Stimulated activated CD8-positive, alpha-beta memory T cell treated with anti-CD3 and anti-CD28 coated beads, Interleukin-7, amount 100 ng/mL, for 1 hour (primary cell): Measurements from ENCODE around the gene KRT37.
"Not testable (repeated sequence)": the region's sequence is repeated elsewhere in the genome, so short reads cannot be mapped to it uniquely, and the experiment has no call there.

Source experiments
- DNase-seq, 2 donors: peaks; one replicate each; pipeline ENCODE4 v3.0.0-alpha.2; 2020; ENCODE audit warnings: low read depth in 2 of 2

Gene KRT37

DNA sequence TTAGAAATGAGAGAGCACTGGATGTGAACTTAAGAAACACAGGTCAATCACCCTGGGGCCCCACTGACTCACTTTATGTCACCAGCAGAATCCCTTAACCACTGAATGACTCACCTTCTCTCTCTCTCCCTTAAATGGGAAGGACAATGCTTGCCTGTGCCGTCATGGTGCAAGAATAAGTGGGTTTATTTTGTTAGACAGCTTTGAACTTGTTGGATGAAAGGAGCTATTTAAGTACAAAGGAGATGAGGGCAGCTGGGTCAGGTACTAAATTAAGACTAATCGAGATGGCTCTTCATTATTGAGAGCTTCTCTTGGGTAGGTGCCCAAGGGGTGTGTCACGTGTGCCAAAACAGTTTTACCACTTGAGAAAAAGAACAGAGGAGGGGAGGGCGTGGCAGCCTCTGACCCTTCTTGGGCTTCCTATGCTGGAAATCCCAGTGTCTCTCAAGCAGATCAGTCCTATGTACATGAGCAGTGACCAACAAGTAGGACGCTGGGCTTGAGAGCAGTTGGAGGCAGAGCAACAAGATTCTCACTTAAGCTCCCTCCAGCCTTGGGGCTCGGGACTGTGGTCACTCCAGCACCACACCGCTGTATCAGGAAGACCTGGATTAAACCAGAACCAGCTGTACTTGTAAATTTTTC is 20.2 kb downstream of the KRT37 start:
- no peak for DNase-seq

DNA sequence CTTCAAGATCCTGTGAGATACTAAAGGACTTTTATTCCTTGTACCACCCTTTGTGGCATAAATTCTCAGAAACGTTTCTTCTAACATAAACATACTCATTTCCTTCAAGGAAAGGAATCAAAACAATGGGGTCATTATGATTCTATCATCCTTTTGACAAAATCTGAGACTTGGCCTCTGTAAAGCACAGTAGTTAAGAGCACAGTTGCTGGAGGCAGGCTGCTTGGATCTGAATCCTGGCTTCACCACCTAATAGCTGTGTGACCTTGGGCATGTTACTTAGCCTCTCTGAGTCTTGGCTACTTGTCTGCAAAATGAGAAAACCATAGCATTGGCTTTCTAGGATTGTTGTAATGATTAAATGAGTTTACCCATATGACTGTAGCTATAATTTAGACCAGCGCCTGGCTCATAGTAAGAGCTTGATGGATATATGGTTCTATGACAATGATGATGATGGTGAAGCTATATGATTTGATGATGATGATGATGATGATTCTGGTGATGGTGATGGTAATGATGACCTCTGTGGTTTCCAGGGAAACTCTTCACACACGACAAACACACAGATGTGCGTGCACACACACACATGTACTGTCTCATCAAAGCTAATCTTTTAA is 20.9 kb downstream of the KRT37 start:
- DNase-seq: no peak

- no peak for DNase-seq
Observed at GRCh38 chr17:41402161-41402560, 22.2 kb downstream of the KRT37 start.

DNA sequence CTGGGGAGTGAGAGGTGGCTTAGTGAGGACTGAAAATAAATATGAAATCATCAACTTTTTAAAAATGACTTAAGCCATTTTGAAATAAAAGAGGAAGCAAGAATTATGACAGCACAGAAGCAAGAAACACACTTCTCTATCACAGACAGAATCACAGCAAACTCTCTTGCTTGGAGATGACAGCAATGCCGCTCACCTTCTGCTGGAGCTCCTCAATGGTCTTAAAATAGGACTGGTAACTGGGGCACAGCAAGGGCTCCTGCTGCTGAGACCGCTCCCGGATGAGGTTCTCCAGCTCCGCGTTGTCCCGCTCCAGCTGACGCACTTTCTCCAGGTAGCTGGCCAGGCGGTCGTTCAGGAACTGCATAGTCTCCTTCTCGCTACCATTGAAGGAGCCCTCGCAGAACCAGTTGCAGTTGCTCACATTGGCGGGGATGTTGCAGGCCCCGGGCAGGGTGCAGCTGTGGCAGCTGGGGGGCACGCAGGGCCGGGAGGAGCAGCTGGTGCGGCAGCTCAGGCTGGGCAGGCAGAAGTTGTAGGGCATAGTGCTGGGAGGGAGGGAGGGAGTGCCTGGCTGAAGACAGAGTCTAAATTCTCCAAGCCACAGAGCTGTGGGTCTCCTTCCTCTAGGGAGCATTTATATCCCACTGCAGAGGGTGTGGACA is 27.3 kb downstream of the KRT37 start, which contains the start of gene KRT31:
KRT31 (minus strand) TSS at position 613 of the 665 bp plus-strand sequence; CDS start at position 544, 69 bp downstream.
- DNase-seq: no peak

DNA sequence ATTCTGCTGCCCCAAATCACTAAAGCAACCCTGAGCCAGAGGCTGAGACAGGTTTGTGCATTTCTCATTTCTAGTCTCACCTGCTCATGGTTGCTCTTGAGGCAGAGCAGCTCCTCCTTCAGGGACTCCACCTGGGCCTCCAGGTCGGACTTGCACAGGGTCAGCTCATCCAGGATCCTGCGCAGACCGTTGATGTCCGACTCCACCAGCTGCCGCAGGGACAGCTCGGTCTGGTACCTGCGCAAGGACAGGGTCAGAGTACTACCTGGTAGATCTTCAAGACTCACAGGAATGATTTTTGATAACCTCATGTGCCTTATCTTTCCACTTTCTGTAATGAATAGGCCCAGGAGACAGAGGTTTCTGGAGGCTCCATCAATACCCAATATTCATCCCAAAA is 28.0 kb downstream of the KRT37 start:
- no peak for DNase-seq

DNA sequence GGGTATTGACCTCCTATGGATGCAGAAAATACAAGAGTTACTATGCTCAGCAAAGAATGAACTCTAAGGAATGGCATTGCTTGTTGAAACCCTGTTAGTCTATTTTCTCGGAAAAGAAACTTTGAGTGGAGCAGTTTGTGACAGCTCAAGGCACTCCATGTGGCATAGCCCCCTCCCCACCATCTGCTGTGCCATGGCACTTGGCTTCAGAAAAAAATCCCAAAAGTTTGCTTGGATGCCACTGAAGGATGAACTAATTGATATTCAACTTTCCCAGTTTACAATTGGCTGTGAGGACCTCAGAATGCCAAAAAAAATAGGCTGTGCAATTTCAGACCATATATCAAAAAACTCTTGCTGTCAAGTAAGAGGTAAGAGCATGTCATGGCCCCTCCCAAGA is 28.8 kb downstream of the KRT37 start:
- no peak for DNase-seq

- DNase-seq: not testable (repeated sequence)
Observed at GRCh38 chr17:41395044-41395443, 29.3 kb downstream of the KRT37 start.

GRCh38 chr17:41394254-41394996 is 30.0 kb downstream of the KRT37 start:
- DNase-seq: no peak

GRCh38 chr17:41393826-41394225 is 30.6 kb downstream of the KRT37 start:
- DNase-seq: no peak

DNA sequence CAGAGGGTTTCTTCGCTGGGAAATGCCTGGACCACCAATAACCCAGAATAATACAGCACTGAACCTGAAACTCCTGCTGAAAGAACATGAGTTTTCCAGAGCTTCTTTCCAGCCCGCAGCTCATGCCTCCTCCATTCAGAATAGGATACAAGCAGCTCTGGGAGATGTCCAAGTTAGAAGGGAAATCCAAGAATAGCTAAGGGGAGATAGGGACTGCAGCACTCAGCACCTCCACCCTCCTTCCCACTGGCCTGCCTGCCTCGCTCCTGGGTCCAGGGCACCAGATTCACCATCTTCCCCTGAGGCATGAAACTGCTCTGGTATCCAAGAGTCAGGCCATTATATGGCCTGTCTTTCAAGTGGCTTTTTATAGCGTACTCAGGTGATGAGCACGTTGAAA is 31.1 kb downstream of the KRT37 start:
- DNase-seq: no peak

DNA sequence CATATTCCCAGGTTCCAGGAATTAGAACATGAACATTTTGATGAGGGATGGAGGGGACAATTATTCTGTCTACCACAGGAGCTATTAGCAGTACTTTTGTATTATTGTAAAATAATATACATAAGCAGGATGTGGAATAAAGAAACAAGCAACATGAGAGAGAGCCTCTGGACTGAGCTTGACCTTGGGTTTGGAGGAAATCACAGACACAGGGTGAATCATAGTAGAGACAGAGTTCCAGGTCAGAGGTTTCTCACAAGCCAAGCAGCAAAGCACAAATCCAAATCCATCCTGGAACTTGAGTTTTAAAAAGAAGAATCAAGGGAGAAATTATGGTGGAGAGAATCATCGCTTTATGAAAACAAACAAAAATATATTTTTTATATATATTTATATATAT is 32.1 kb downstream of the KRT37 start:
- no peak for DNase-seq

DNA sequence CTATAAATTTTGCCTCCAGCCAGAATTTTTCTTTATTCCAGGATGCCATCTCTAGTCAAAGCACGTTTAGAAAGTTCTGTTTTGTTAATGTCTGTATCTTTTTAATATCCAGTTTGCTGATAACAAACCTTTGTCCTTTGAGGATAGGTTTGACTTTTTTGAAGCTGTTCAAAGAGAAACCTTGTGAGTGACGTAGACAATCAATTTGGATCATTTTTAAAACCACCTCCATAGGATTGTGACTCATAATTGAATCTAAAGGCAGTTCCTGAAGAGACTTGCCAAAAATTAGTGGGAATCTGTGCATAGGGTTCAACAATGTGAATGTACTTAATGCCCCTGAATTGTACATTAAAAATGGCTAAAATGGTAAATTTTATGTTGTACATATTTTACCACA is 32.9 kb downstream of the KRT37 start:
- DNase-seq: no peak

- no peak for DNase-seq
Observed at GRCh38 chr17:41390411-41390938, 33.9 kb downstream of the KRT37 start.

GRCh38 chr17:41387670-41388069 is 36.7 kb downstream of the KRT37 start:
- DNase-seq: no peak

DNA sequence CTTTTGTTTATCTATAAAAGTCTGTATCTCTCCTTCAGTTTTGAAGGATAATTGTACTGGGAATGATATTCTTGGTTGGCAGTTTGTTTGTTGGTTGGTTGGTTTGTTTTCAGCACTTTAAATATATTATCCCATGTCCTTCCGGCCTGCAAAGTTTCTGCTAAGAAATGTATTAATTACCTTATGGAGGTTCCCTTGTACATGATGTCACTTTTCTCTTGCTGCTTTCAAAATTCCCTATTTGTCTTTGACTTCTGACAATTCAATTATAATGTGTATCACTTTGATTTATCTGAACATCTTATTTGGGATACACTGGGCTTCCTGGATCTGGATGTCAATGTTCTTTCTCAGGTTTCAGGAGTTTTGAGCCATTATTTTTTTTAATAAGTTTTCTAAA is 38.2 kb downstream of the KRT37 start:
- no peak for DNase-seq

DNA sequence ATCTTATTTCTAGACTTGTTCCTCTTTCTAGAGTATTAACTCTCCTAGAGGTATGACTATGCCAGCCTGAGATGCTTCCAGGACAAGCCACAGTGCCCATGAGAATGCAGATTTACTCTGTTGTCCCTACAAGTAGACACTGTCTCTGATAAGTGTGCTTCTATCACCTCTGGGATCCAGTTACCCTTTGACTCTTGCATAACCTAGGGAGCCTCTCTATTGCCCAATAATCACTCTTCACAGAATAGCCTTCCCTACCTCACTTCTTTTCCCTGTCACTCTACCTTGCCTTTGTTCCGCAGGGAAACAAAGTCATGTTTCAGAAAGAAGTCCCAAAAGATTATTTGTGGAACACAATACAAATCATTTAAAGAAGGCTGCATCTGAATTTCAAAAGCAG is 40.7 kb downstream of the KRT37 start:
- DNase-seq: no peak

- no peak for DNase-seq
Observed at GRCh38 chr17:41382394-41382793, 42.0 kb downstream of the KRT37 start.

DNA sequence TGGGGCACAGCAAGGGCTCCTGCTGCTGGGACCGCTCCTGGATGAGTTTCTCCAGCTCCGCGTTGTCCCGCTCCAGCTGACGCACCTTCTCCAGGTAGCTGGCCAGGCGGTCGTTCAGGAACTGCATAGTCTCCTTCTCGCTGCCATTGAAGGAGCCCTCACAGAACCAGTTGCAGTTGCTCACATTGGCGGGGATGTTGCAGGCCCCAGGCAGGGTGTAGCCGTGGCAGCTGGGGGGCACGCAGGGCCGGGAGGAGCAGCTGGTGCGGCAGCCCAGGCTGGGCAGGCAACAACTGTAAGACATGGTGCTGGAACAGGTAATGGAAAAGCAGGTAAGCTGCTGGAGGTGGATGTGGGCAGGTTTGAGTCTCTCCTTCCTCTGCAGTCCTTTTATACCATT is 42.4 kb downstream of the KRT37 start, which contains the start of gene KRT34:
KRT34 (minus strand) TSS at position 364 of the 400 bp plus-strand sequence; CDS start at position 304, 60 bp downstream.
- not testable (repeated sequence) for DNase-seq

GRCh38 chr17:41380091-41380490 is 44.3 kb downstream of the KRT37 start:
- DNase-seq: not testable (repeated sequence)

DNA sequence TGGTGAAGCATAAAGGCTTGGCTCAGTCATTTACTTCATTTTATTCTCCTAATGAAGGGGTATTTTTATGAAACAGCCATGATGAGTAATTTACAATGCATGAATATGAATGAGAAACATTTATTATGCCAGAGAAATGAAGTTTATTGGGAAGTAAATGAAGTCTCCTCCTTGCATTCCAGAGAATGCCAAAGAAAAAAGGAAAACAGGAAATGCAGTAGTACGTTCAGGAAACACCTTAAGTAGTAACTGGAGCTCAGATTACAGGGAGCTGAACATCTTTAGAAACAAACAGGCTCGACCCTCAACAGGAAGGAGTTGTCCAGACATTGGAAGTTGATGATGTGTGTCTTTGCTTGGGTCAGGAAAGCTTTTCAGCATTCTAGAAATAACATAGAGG is 46.8 kb downstream of the KRT37 start:
- DNase-seq: no peak
